Left renal pelvis (tissue), 4 donors: Measurements from ENCODE around the gene CDH23. TPM values are rescaled to one million over a fixed set of nuclear protein-coding genes. Genes with fewer than 3 reads are reported as not detected.

ENCODE experiments used
- DNase-seq, 4 donors: peaks; one replicate each; pipeline ENCODE4 v3.0.0-alpha.2; 2013; ENCODE audit warnings: low read depth in 4 of 4, low spot score in 3 of 4
- polyA plus RNA-seq, 4 donors: library from polyadenylated mRNA; unstranded; fragments of 120-200 nt; gene quantifications; one replicate each; pipeline ENCODE4 v1.2.1, GENCODE V29; 2013; ENCODE audit not compliant: insufficient read length in 4 of 4

Gene CDH23
- polyA plus RNA-seq, 4 donors = 1.5 to 28.3 (median 2.7) TPM

GRCh38 chr10:71613261-71613777 is 216.6 kb downstream of the CDH23 start:
- DNase-seq = no peak

GRCh38 chr10:71613877-71614276 is 217.2 kb downstream of the CDH23 start:
- no peak for DNase-seq

- DNase-seq = no peak
Measured at GRCh38 chr10:71614946-71615345, 218.2 kb downstream of the CDH23 start.

GRCh38 chr10:71615538-71616329 is 219.0 kb downstream of the CDH23 start:
- no peak for DNase-seq

- DNase-seq = no peak
Measured at GRCh38 chr10:71616817-71617654, 220.3 kb downstream of the CDH23 start.

- DNase-seq = no peak
Measured at GRCh38 chr10:71618176-71618575, 221.5 kb downstream of the CDH23 start.

- no peak for DNase-seq
Measured at GRCh38 chr10:71618598-71618997, 221.9 kb downstream of the CDH23 start.

- no peak for DNase-seq
Measured at GRCh38 chr10:71620642-71621041, 223.9 kb downstream of the CDH23 start.

GRCh38 chr10:71621231-71622153 is 224.8 kb downstream of the CDH23 start:
- no peak for DNase-seq

- no peak for DNase-seq
Measured at GRCh38 chr10:71622154-71622526, 225.4 kb downstream of the CDH23 start.

GRCh38 chr10:71622616-71623015 is 225.9 kb downstream of the CDH23 start:
- DNase-seq = no peak

GRCh38 chr10:71623098-71623985 is 226.6 kb downstream of the CDH23 start:
- no peak for DNase-seq

GRCh38 chr10:71623986-71624291 is 227.2 kb downstream of the CDH23 start:
- no peak for DNase-seq

- DNase-seq = no peak
Measured at GRCh38 chr10:71625445-71626175, 228.9 kb downstream of the CDH23 start.

- DNase-seq = no peak
Measured at GRCh38 chr10:71627230-71627939, 230.7 kb downstream of the CDH23 start.

- no peak for DNase-seq
Measured at GRCh38 chr10:71627956-71628355, 231.2 kb downstream of the CDH23 start.

- DNase-seq = no peak
Measured at GRCh38 chr10:71629131-71629530, 232.4 kb downstream of the CDH23 start.

GRCh38 chr10:71630168-71630567 is 233.4 kb downstream of the CDH23 start:
- DNase-seq = no peak
